ENCODE results near the gene TEN1. TPM values are rescaled to one million over a fixed set of nuclear protein-coding genes. Genes with fewer than 3 reads are reported as not detected.

The TEN1 gene
- total RNA-seq, 3 donors from 2014 or later (not counting 1 experiment from before 2014, with no cell fraction given): 23.0 to 30.7 (median 24.3) TPM

DNA sequence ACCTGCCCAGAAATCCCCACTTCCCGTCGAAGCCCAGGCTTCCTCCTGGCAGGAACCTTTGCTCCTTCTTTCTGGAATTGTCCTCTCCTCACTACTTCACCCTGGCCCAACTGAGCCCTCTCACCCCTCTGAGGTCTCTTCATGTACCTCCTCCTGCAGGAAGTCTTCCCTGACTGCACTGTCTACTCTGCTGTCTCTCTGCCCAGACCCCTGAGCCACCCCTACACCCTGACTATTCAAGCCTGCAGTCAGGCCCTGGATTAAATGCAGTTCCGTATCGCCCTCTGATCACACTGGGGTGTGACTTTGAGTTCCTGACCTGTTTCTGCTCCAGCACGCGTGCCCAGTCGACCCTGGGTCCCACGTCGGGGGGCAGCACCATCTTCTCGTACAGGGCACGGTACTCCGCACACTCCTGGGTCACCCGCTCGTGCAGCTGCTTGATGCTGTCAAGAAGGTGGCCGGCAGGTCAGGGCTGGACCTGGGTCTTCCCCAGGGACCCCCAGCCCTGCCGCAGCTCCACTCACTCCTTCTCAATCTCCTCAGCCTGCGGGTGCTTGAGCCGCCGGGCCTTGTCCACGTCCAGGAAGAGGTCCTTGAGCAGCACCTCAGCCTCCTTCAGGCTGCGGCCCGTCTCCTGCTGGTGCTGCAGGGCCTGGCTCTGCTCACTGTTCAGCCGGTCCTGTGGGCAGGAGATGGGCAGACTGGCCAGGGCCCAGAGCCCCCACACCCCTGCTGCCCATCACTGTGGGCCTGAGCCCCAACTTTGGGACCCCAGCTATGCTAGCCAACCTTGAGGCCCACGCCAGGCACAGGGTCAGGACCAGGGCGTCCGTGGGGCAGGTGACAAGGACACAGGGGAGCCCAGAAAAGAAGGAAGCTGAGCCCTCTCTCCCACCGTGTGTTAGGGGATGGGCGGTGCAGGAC, 44.2 kb downstream of the TEN1 start:
- Histone ChIP-seq H3K27me3 (ENCODE audit: control insufficient read depth, insufficient read depth, low read length) (no peaks in the 10 kb centered on the region), H3K36me3 (ENCODE audit: control insufficient read depth, insufficient read depth, low read length) (no peaks in the 10 kb centered on the region), H3K9me3 (ENCODE audit: control insufficient read depth, insufficient read depth, low read length) (no peaks in the 10 kb centered on the region), H3K27ac (ENCODE audit: low read length) (no peak overlapping the region), H3K4me3 (ENCODE audit: low read length) (no peak overlapping the region), H3K4me1 (ENCODE audit: control insufficient read depth, insufficient read depth, low read length) (no peaks in the 10 kb centered on the region)
- Mint-ChIP-seq H3K27me3 (ENCODE audit: low read depth in 2 of 2) (no peaks in the 10 kb centered on the region), H3K4me3 (no peak overlapping the region), H3K36me3 (no peaks in the 10 kb centered on the region), H3K9me3 (no peaks in the 10 kb centered on the region), H3K27ac (no peak overlapping the region), H3K4me1 (peaks cover 0 to 6% of the 10 kb centered on the region in 2 donors)
- no peak for DNase-seq
- intact Hi-C loops (cut with micrococcal nuclease): no loop called here
- no peak for ATAC-seq
- WGBS (ENCODE audit: insufficient coverage): 93% methylated on average over 28 of the region's 28 CpGs
- TF ChIP-seq, protein P1, sequence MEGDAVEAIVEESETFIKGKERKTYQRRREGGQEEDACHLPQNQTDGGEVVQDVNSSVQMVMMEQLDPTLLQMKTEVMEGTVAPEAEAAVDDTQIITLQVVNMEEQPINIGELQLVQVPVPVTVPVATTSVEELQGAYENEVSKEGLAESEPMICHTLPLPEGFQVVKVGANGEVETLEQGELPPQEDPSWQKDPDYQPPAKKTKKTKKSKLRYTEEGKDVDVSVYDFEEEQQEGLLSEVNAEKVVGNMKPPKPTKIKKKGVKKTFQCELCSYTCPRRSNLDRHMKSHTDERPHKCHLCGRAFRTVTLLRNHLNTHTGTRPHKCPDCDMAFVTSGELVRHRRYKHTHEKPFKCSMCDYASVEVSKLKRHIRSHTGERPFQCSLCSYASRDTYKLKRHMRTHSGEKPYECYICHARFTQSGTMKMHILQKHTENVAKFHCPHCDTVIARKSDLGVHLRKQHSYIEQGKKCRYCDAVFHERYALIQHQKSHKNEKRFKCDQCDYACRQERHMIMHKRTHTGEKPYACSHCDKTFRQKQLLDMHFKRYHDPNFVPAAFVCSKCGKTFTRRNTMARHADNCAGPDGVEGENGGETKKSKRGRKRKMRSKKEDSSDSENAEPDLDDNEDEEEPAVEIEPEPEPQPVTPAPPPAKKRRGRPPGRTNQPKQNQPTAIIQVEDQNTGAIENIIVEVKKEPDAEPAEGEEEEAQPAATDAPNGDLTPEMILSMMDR (IDR thresholded peaks at IDR 0.05): no peak

DNA sequence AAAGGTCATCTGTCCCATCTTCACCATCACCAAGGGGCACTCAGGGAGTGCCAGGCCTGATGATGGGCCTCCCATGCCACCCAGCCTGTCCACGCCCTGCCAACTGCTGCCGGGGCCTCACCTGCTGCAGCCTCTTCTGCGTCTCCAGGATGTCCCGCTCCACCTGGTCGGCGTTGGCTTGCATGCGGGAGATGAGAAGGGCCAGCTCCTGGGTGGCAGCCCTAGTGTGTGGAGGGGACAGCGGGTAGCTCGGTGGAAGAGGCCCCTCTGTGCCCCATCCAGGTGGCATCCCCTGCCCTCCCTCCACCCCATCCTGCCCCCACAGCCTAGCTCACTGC, 44.8 kb downstream of the TEN1 start:
- H3K4me3 Mint-ChIP-seq: no peak overlapping the region
- intact Hi-C loops (cut with micrococcal nuclease): no loop called here
- Histone ChIP-seq H3K4me1 (ENCODE audit: control insufficient read depth, insufficient read depth, low read length) (peaks cover 2% of the 10 kb centered on the region), H3K27me3 (ENCODE audit: control insufficient read depth, insufficient read depth, low read length) (no peaks in the 10 kb centered on the region), H3K36me3 (ENCODE audit: control insufficient read depth, insufficient read depth, low read length) (no peaks in the 10 kb centered on the region), H3K9me3 (ENCODE audit: control insufficient read depth, insufficient read depth, low read length) (no peaks in the 10 kb centered on the region), H3K27ac (ENCODE audit: low read length) (no peak overlapping the region), H3K4me3 (ENCODE audit: low read length) (no peak overlapping the region)
- DNase-seq (no peak), ATAC-seq (no peak)
- TF ChIP-seq, protein P1 (IDR thresholded peaks at IDR 0.05): no peak
- no peaks in the 10 kb centered on the region for H3K36me3 Mint-ChIP-seq
- peaks cover 0 to 6% of the 10 kb centered on the region in 2 donors for H3K4me1 Mint-ChIP-seq
- no peaks in the 10 kb centered on the region for H3K27me3 Mint-ChIP-seq (ENCODE audit: low read depth in 2 of 2)
- H3K9me3 Mint-ChIP-seq: no peaks in the 10 kb centered on the region
- no peak overlapping the region for H3K27ac Mint-ChIP-seq
- 95% methylated on average over 8 of the region's 9 CpGs for WGBS (ENCODE audit: insufficient coverage)

DNA sequence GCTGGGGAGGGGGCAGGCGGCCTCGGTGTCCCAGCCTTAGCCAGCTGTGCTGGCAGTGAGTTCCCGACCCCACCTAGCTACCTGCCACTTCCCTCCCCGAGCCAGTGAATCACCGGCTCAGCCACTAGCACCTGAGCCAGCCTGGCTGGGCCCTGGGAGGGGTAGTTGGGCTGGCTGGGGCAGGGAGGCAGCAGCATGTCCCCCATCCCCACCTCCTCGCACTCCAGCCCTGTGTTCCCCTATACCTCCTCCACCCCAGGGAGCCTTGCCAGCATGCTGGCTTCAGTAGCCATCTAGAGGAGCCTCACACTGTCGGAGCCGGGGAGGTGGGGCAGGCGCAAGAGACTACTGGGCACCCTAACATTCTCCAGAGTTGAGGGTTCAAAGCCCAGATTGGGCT, 45.3 kb downstream of the TEN1 start:
- TF ChIP-seq, protein P1 (IDR thresholded peaks at IDR 0.05): no peak
- no peak for ATAC-seq
- intact Hi-C loops (cut with micrococcal nuclease): no loop called here
- H3K27ac Mint-ChIP-seq: no peak overlapping the region
- H3K9me3 Mint-ChIP-seq: no peaks in the 10 kb centered on the region
- DNase-seq: no peak
- H3K27me3 ChIP-seq (ENCODE audit: control insufficient read depth, insufficient read depth, low read length): no peaks in the 10 kb centered on the region
- H3K36me3 Mint-ChIP-seq: no peaks in the 10 kb centered on the region
- H3K4me3 ChIP-seq (ENCODE audit: low read length): no peak overlapping the region
- no peak overlapping the region for H3K27ac ChIP-seq (ENCODE audit: low read length)
- no peaks in the 10 kb centered on the region for H3K36me3 ChIP-seq (ENCODE audit: control insufficient read depth, insufficient read depth, low read length)
- no peak overlapping the region for H3K4me3 Mint-ChIP-seq
- no peaks in the 10 kb centered on the region for H3K27me3 Mint-ChIP-seq (ENCODE audit: low read depth in 2 of 2)
- peaks cover 4 to 10% of the 10 kb centered on the region in 2 donors for H3K4me1 Mint-ChIP-seq
- 93% methylated on average over 7 of the region's 9 CpGs for WGBS (ENCODE audit: insufficient coverage)
- H3K4me1 ChIP-seq (ENCODE audit: control insufficient read depth, insufficient read depth, low read length): peaks cover 7% of the 10 kb centered on the region
- H3K9me3 ChIP-seq (ENCODE audit: control insufficient read depth, insufficient read depth, low read length): no peaks in the 10 kb centered on the region
